IPS-18c (cell line): ENCODE results near the gene GRID1.
"Not testable (repeated sequence)": the region's sequence is repeated elsewhere in the genome, so short reads cannot be mapped to it uniquely, and the experiment has no call there.

Source experiments
- H3K4me3 ChIP-seq: 2 replicates; pipeline ENCODE4 v1.7.0; 2013; ENCODE audit warnings: low read depth, mild to moderate bottlenecking, low read length, moderate library complexity; ENCODE audit not compliant: insufficient read depth
- H3K9me3 ChIP-seq: one replicate; pipeline ENCODE4 v1.6.1; 2013; ENCODE audit warnings: mild to moderate bottlenecking, low read length, moderate library complexity; ENCODE audit not compliant: control insufficient read depth, insufficient read depth

GRID1 gene

GRCh38 chr10:86247588-86247987 is 119.0 kb downstream of the GRID1 start:
- Histone ChIP-seq H3K9me3 (no peaks in the 10 kb centered on the region), H3K4me3 (no peak overlapping the region)

GRCh38 chr10:86247073-86247472 is 119.5 kb downstream of the GRID1 start:
- H3K9me3 ChIP-seq, result no peaks in the 10 kb centered on the region
- H3K4me3 ChIP-seq, result no peak overlapping the region

GRCh38 chr10:86246279-86246940 is 120.2 kb downstream of the GRID1 start:
- H3K9me3 ChIP-seq, result no peaks in the 10 kb centered on the region
- no peak overlapping the region for H3K4me3 ChIP-seq

- Histone ChIP-seq H3K9me3 (no peaks in the 10 kb centered on the region), H3K4me3 (no peak overlapping the region)
Observed at GRCh38 chr10:86245015-86245394, 121.6 kb downstream of the GRID1 start.

- Histone ChIP-seq H3K9me3 (no peaks in the 10 kb centered on the region), H3K4me3 (no peak overlapping the region)
Observed at GRCh38 chr10:86244297-86245014, 122.1 kb downstream of the GRID1 start.

GRCh38 chr10:86243651-86244155 is 122.9 kb downstream of the GRID1 start:
- peaks cover 3% of the 10 kb centered on the region for H3K9me3 ChIP-seq
- no peak overlapping the region for H3K4me3 ChIP-seq

- H3K4me3 ChIP-seq, result no peak overlapping the region
- peaks cover 9% of the 10 kb centered on the region for H3K9me3 ChIP-seq
Observed at GRCh38 chr10:86242761-86243160, 123.8 kb downstream of the GRID1 start.

GRCh38 chr10:86238089-86238488 is 128.5 kb downstream of the GRID1 start:
- H3K9me3 ChIP-seq, H3K4me3 ChIP-seq: not testable (repeated sequence)

- Histone ChIP-seq H3K9me3 (peaks cover 9% of the 10 kb centered on the region), H3K4me3 (no peak overlapping the region)
Observed at GRCh38 chr10:86234541-86235270, 131.9 kb downstream of the GRID1 start.

- H3K4me3 ChIP-seq, result no peak overlapping the region
- peaks cover 9% of the 10 kb centered on the region for H3K9me3 ChIP-seq
Observed at GRCh38 chr10:86234107-86234506, 132.5 kb downstream of the GRID1 start.

- H3K4me3 ChIP-seq, result no peak overlapping the region
Observed at GRCh38 chr10:86233131-86233530, 133.5 kb downstream of the GRID1 start.

GRCh38 chr10:86232644-86233043 is 134.0 kb downstream of the GRID1 start:
- H3K4me3 ChIP-seq, result no peak overlapping the region
- no peaks in the 10 kb centered on the region for H3K9me3 ChIP-seq

More at GRCh38 chr10:86233131-86233530, 133.5 kb downstream of the GRID1 start:
- H3K9me3 ChIP-seq, result peaks cover 3% of the 10 kb centered on the region

GRCh38 chr10:86231796-86232560 is 134.6 kb downstream of the GRID1 start:
- H3K4me3 ChIP-seq, result no peak overlapping the region
- H3K9me3 ChIP-seq, result no peaks in the 10 kb centered on the region

- no peaks in the 10 kb centered on the region for H3K9me3 ChIP-seq
Observed at GRCh38 chr10:86230557-86231180, 135.9 kb downstream of the GRID1 start.

GRCh38 chr10:86229811-86230556 is 136.6 kb downstream of the GRID1 start:
- Histone ChIP-seq H3K4me3 (no peak overlapping the region), H3K9me3 (no peaks in the 10 kb centered on the region)

More at GRCh38 chr10:86230557-86231180, 135.9 kb downstream of the GRID1 start:
- no peak overlapping the region for H3K4me3 ChIP-seq

GRCh38 chr10:86229376-86229775 is 137.2 kb downstream of the GRID1 start:
- H3K4me3 ChIP-seq, result no peak overlapping the region
- H3K9me3 ChIP-seq, result no peaks in the 10 kb centered on the region
